HG03108 (cell line): Measurements from ENCODE around the gene KIAA1614.
A peak's percentile ranks its signal among the peaks of the same experiment; 100 is the strongest.

Source experiments
- ATAC-seq: cut with Tn5 transposase; IDR thresholded peaks from one replicate; pipeline ENCODE4 v1.9.1; 2021; ENCODE audit warnings: moderate library complexity; ENCODE audit not compliant: unreplicated experiment

KIAA1614 gene

GRCh38 chr1:180941518-180942275, 29.0 kb downstream of the KIAA1614 start:
- no peak for ATAC-seq

- no peak for ATAC-seq
These were observed 32.5 kb downstream of the KIAA1614 start for GRCh38 chr1:180945151-180945550.

GRCh38 chr1:180945551-180945950, 32.9 kb downstream of the KIAA1614 start:
- no peak for ATAC-seq

- no peak for ATAC-seq
These were observed 33.4 kb downstream of the KIAA1614 start for GRCh38 chr1:180946056-180946455.

GRCh38 chr1:180946541-180947498, 34.1 kb downstream of the KIAA1614 start:
- ATAC-seq: no peak

GRCh38 chr1:180947499-180947885, 34.8 kb downstream of the KIAA1614 start:
- ATAC-seq: no peak

- ATAC-seq: no peak
These were observed 35.4 kb downstream of the KIAA1614 start for GRCh38 chr1:180947901-180948640.

GRCh38 chr1:180948641-180949615, 36.2 kb downstream of the KIAA1614 start:
- ATAC-seq: no peak

- ATAC-seq: no peak
These were observed 36.9 kb downstream of the KIAA1614 start for GRCh38 chr1:180949616-180950000.

- no peak for ATAC-seq
These were observed 37.6 kb downstream of the KIAA1614 start for GRCh38 chr1:180950321-180950720.

GRCh38 chr1:180951186-180951745, 38.6 kb downstream of the KIAA1614 start:
- no peak for ATAC-seq

GRCh38 chr1:180951836-180952656, 39.3 kb downstream of the KIAA1614 start:
- no peak for ATAC-seq

GRCh38 chr1:180952657-180953013, 39.9 kb downstream of the KIAA1614 start:
- ATAC-seq: no peak

- peak; percentile 29 for ATAC-seq
These were observed 40.8 kb downstream of the KIAA1614 start for GRCh38 chr1:180953291-180954004.

- ATAC-seq: peak; percentile 52
These were observed 41.5 kb downstream of the KIAA1614 start for GRCh38 chr1:180954005-180954800.

GRCh38 chr1:180954801-180955165, 42.1 kb downstream of the KIAA1614 start:
- no peak for ATAC-seq

- no peak for ATAC-seq
These were observed 43.4 kb downstream of the KIAA1614 start for GRCh38 chr1:180956028-180956640.
